Stimulated activated CD4-positive, alpha-beta T cell treated with anti-CD3 and anti-CD28 coated beads, Interleukin-15, amount 100 ng/mL, for 1 hour (primary cell): ENCODE results near the gene PFAS.
A peak's percentile ranks its signal among the peaks of the same experiment; 100 is the strongest.
"Not testable (repeated sequence)": the region's sequence is repeated elsewhere in the genome, so short reads cannot be mapped to it uniquely, and the experiment has no call there.

Experiments used
- DNase-seq, 2 donors: peaks; one replicate each; pipeline ENCODE4 v3.0.0-alpha.2; 2020; ENCODE audit warnings: low read depth in 1 of 2, low spot score in 1 of 2

PFAS gene, protein sequence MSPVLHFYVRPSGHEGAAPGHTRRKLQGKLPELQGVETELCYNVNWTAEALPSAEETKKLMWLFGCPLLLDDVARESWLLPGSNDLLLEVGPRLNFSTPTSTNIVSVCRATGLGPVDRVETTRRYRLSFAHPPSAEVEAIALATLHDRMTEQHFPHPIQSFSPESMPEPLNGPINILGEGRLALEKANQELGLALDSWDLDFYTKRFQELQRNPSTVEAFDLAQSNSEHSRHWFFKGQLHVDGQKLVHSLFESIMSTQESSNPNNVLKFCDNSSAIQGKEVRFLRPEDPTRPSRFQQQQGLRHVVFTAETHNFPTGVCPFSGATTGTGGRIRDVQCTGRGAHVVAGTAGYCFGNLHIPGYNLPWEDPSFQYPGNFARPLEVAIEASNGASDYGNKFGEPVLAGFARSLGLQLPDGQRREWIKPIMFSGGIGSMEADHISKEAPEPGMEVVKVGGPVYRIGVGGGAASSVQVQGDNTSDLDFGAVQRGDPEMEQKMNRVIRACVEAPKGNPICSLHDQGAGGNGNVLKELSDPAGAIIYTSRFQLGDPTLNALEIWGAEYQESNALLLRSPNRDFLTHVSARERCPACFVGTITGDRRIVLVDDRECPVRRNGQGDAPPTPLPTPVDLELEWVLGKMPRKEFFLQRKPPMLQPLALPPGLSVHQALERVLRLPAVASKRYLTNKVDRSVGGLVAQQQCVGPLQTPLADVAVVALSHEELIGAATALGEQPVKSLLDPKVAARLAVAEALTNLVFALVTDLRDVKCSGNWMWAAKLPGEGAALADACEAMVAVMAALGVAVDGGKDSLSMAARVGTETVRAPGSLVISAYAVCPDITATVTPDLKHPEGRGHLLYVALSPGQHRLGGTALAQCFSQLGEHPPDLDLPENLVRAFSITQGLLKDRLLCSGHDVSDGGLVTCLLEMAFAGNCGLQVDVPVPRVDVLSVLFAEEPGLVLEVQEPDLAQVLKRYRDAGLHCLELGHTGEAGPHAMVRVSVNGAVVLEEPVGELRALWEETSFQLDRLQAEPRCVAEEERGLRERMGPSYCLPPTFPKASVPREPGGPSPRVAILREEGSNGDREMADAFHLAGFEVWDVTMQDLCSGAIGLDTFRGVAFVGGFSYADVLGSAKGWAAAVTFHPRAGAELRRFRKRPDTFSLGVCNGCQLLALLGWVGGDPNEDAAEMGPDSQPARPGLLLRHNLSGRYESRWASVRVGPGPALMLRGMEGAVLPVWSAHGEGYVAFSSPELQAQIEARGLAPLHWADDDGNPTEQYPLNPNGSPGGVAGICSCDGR (N-terminal part only)

DNA sequence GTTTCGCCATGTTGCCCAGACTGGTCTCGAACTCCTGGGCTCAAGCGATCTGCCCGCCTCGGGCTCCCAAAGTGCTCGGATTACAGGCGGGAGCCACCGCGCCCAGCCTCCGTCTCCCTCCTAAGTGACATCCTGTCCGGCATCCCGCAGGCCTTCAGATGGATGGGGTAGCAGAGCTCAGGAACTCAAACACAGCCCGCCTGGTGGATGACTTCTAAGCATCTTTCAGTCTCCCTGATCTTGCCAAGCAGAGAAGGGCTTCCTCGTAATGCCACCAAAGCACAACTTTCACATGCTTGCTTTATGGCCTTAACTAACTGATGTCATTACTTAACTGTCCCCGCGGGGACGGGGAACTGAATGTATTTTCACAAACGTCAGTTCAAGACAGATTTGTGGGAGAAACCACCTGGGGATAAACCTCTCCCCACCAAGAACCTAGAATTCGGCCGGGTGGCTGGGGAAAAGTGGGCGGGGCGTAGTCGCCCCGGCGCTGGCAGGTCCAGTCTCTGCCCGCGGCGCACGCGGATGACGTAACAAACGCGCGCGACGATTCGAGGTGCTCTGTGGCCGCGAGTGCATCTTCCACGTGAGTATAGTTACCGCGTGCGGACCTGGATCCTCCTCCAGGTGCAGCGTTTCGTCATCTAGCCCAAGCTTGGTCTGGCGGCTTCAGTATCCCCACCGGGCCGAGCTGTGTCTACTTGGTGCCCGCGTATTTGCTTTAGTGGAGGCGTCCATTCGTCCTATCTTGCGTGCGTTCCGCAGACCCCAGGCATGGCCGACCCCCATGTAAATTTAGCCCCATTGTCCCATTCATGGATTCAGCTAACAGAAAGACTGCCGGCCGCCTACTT is at the start of gene PFAS:
PFAS (plus strand) TSS at position 539 of the 857 bp plus-strand sequence. CDS start 4,649 bp downstream, outside the sequence.
- peak; percentile 86 to 96 for DNase-seq

DNA sequence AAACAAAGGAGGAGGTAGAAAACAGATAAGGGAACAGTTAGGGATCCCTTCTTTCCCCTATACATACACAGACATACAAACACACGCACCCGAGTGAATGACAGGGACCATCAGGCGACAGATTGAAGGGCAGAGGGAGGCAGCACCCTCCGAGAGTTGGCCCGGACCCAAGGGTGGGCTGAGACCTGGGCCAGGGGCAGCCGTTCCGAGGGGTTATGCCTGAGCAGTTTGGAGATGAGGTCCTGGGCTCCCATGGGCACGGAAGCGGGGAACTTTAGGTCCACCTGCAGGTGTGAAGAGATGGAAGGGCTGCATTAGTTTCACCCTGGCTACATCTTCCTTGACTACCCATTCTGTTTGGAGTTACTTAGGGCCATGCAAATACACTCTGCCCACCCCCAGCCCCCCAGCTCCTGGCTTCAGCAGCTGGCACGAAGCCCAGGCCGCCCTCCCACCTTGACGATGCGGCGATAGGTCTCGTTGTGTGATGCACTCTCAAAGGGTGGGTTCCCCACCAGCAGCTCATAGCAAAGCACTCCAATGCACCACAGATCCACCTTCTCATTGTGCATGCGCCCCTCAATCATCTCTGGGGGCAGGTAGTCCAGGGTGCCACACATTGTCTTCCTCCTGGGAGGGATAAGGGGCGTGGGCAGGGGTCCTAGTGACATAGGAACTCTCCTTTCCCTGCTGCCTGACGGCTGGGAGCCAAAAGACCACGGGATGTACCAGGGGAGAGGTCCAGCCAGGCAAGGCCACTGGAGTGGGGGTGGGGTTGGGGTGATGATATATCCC is 44.1 kb upstream of the PFAS start:
- no peak for DNase-seq

DNA sequence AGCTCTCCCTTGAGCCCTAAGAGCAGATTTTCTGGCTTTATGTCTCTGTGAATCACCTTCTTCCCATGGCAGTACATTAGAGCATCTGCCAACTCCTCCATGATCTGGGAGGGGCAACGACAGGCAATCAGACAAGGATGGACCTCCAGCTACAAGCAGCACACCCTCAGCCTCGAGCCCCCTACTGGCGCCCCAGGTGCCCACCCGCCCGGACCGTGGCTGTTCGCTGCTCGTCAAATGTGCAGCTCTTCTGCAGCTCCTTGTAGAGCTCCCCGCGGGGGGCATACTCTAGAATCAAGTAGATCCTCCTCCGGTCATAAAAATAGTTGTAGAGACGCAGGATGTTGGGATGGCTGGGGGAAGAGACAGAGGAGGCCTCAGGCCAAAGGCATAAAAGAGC is 42.6 kb upstream of the PFAS start:
- DNase-seq, result no peak

DNA sequence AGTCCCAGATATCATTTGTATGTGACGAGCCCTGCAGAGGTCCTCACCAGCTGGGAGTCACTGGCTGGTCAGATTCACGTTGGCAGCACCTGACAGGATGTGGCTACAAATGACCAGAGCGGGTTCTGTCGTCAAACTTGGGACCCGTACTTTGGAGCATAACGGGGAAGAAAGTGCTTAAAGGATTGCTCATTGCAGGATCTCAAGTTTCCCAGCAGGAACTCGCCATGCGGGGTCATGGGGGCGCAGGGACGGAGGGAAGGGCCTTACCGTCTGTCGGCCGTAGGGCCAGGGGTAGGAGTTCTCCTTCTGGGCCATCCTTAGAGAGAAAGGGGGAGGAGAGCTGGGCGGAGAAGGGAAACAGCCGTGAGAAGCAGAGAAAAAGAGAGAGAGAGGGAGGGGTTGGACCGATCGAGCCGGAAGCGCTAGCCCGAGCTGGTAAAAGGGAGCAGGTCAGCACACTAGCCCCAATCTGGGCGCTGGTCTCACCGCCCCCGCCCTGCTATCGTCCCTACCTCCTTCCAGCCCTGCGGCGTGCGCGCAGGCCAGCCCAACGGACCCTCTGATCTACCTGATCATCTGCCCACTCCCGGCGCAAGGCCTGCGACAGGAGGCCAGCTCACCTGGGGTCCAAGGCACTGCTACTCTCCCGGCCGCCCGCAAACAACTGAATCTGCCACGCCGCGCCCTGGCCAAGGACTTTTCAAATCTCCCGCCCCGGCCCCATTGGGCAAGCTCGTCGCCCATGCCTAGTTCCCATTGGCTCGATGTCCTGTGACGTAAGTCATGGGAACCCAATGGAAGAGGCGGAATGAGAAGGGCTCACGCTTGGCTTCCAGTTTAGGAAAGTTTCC is 39.0 kb upstream of the PFAS start, which contains the start of gene AURKB:
AURKB (minus strand) TSS at position 669 of the 854 bp plus-strand sequence; CDS start at position 318, 351 bp downstream.
- peak; percentile 73 to 76 for DNase-seq

DNA sequence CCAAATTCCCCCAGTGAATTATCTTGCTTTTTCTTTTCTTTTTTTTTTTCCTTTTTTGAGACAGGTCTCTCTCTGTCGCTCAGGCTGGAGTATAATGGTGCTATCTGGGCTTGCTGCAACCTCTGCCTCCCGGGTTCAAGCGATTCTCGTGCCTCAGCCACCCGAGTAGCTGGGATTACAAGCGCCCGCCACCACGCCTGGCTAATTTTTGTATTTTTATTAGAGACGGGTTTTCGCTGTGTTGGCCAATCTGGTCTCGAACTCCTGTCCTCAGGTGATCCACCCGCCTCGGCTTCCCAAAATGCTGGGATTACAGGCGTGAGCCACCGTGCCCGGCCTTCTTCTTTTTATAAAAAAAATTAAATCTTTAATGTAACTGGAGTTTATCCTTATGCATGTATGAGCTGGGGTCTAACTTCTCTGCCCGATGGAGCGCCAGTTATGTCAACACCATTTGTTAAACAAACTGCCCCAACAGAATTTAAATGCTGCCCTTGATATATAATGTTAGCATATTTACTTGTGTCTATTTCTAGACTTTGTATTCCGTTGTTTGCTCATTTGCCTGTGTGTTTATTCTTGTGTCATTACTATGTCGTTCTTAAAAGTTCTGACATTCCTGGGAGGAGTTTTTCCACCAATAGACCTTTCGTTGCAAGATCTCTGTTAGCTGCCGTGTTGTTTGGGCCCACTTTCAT is 38.2 kb upstream of the PFAS start:
- no peak for DNase-seq

DNA sequence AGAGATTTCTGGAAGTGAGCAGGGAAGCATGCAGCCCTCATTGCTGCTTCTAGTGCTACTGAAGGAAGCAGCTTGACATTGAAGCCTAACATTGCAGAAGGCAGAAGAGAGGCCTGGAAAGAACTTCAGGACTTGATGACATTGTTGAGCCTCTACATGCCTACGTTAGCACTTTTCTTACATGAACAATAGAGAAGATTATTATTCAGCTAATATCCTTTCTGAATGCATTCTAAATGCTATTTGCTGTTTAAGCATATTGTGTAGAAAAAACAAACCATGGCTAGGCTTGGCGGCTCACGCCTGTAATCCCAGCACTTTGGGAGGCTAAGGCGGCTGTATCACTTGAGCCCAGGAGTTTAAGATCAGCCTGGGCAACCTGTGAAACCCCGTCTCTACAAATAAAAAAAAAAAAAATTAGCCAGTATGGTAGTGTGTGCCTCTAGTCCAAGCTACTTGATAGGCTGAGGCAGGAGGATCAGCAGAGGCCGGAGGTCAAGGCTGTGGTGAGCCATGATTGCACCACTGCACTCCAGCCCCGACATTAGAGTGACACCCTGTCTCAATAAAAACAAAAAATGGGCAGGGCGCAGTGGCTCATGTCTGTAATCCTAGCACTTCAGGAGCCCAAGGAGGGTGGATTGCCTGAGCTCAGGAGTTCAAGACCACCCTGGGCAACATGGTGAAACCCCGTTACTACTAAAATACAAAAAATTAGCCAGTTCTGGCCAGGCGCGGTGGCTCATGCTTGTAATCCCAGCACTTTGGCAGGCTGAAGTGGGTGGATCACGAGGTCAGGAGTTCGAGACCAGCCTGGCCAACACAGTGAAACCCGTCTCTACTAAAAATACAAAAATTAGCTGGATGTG is 36.5 kb upstream of the PFAS start:
- no peak for DNase-seq

DNA sequence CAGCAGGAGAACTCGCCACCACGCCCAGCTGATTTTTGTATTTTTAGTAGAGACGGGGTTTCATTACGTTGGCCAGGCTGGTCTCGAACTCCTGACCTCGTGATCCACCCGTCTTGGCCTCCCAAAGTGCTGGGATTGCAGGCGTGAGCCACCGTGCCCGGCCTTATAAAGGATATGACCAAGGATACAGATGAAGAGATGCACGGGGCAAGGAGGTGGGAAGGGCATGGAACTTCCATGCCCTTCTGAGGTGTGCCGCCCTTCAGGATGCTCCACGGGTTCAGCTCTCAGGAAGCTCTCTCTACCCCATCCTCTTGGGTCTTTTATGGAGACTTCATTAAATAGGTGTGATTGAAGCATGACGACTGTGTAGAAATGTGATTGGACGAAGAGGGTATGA is 35.1 kb upstream of the PFAS start:
- not testable (repeated sequence) for DNase-seq

DNA sequence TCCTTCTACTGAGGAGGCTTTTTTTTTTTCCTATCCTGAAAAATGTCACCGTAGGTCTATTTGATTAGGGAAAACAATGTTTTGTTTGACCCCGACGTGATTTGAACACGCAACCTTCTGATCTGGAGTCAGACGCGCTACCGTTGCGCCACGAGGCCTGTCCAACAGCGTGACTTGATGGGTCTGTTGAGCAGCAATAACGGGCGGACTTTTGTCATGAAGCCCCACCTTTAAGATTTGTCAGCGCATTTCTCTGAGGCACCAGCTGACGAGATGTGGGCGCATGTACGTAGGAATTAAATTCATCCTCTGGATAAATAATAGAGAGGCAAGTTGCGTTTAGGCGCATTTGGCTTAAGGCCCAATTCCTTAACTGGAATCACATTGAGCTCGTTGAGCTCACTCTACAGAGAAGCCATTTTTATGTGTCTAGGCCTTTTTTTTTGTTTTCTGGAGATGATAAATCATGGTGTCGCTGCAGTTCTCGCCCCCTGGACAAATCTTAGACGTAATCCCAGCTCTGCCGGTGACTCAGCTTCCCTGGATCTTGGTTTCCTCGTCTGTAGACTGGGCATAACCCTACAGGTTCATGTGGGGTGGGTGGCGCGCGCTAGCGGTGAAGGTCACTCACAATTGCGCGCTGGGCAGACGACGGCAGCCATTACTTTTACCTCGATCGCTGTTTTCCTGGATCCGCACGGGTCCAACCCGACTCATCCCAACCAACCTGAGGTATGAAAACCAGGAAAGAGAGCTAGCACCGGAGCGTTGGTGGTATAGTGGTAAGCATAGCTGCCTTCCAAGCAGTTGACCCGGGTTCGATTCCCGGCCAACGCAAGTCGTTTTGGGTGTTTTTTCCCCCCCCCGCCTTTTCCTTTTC is 28.1 kb upstream of the PFAS start:
- DNase-seq, result peak; percentile 70 to 91

DNA sequence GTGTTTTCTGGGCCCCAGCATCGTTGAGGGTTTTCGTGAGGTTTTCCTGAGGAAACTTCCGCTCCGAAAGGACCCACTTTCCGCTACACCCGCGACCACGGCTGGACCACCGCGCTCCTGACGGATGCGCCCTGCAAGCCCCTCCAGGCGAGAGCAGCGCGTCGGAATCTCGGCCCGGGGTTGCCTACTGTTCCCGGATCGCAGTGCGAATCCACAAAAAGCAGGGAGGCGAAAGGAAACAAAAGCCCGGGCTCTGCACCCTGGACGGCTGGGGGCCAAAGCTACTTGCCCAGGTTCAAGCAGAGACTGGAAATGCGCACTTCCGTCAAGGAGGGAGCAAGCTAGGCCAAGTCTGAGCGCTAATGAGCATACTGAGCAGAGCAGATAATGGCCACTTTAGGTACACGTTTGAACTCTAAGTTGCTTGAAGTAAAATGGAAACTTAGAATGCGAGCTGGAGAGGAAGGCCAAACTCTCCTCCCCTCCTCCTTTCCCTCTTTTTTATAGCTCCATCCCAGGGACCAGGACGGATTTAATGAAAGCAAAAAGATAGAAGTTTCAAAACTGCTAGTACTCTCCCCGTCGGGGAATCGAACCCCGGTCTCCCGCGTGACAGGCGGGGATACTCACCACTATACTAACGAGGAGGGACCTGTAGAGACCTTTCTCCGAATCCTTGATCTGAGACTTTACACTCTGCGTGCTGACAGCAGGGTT is 27.3 kb upstream of the PFAS start:
- DNase-seq, result peak; percentile 80 to 86

DNA sequence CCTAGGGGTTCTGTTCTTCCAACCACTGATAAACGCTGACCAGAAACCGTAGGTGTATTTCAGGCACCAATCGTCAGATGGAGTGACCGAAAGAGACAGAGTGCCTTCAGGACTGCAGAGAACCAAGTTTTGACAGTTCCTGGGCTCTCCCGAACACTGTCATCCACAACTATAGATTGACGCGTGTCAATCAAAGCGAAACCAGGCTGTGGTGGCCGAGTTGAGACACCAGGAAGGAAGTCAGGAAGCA is 26.8 kb upstream of the PFAS start:
- no peak for DNase-seq

DNA sequence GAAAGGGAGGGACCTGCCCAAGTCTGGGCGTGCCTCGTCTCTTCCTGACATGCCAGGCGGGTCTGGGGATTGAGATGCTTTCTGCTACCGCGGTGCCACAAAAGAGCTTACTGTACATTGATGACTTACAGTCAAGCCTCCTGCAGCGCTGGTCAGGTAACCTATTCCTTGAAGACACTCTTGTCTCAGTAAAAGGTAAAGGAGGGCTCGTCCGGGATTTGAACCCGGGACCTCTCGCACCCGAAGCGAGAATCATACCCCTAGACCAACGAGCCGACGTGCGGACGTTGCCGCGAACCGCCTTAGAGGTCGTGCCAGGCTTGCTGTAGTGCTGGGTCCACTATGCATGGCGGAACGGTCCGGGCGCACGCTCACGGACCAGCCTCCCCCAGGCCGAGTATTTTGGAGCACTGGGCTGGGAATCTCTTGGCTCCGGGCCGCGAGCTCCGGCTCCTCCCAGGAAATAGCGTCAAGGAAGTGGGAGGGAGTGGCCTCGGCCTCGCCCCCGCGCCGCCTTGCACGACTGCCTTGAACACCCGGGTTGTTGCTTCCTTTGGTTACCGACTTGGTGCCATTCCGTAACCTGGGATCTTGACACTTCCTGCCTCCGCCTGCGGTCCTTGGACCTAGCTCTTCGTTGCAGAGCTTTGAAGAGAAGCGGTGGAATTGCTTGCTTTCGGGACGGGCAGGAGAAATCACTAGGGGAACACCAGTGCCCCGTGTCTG is 26.3 kb upstream of the PFAS start:
- peak; percentile 78 to 86 for DNase-seq

DNA sequence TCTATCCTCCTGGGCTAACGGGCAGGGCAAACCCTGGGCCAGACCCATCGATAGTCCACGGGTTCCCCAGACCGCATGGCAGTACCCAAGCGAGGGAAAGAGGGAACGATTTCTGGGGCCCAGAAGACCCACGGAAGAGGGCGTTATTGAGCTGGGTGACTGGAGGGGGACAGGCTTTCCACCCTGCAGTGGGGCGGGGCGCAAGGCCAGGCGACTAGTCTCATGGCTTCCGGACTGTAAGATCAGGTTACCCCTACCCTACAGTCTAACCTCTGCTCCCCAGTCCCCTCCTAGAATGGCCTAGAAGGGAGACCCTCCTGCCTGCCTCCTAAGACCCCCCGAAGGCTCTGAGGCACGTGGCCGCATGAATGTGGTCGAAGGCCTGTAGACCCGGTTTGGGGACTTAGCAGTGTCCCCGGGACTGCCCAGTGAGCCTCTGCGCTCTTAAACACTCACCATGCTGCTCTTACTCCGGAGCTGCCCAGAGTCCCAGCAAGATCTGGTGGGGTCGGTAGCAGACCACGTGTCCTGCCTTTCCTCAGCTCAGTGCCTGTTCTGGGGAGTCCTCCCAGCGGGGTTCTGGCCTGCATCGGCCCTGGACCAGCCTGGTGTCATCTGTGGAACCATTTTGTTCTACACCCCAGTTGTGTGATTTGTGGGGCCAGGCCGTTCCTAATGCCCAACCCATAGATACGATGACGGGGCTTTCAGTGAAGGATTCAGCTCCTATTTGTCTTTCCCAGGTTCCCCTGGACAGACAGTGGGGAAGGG is 25.5 kb upstream of the PFAS start:
- DNase-seq, result no peak

DNA sequence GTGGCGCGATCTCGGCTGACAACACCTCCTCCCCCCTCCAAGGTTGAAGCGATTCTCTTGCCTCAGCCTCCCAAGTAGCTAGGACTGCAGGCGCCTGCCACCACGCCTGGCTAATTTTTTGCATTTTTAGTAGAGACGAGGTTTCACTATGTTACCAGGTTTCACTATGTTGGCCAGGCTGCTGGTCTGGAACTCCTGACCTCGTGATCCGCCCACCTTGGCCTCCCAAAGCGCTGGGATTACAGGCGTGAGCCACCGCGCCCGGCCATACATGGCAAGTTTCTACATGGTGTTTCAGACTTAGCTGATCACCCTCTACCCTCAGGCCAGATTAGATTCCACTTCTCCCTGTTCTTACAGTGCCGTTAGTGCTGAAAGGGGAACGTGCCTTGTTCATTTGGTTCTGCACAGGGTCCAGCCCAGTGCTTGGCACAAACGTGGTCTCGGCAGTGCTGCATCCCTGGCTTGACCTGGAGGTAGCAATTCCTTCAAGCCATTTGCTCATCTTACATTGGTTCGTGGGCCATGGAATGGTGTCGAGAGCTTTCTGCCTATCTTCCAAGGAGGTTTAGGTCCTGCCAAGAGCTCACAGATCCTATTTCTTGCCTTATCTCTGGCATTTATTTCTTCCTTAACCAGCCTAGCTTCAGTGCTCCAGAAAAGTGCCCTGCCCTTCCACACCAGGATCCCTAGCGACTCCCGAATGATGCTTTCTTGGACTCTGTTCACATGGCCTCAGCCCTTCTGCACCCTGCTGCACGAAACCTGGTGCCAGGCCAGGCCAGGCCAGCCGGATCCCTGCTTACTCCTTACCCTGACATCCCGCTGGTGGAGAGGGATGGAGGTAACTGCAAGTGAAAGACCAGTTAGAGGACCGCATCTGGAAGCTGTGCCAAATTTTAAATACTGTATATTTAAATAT is 23.9 kb upstream of the PFAS start:
- DNase-seq, result no peak
